HFFc6 (cell line): ENCODE results near the gene MSH3. TPM values are rescaled to one million over a fixed set of nuclear protein-coding genes. Genes with fewer than 3 reads are reported as not detected.

Experiments
- DNase-seq: peaks from one replicate; pipeline ENCODE4 v3.0.0-alpha.2; 2018
- H3K27ac Mint-ChIP-seq: 2 replicates; pipeline ENCODE4 v1.8.0; 2020; ENCODE audit warnings: mild to moderate bottlenecking, mixed read lengths
- H3K27me3 Mint-ChIP-seq: 2 replicates; pipeline ENCODE4 v1.8.0; 2021; ENCODE audit warnings: mild to moderate bottlenecking, moderate library complexity, mixed read lengths; ENCODE audit not compliant: insufficient read depth
- H3K36me3 Mint-ChIP-seq: 2 replicates; pipeline ENCODE4 v1.8.0; 2021; ENCODE audit warnings: low read depth, mixed read lengths
- H3K4me1 Mint-ChIP-seq: 2 replicates; pipeline ENCODE4 v1.8.0; 2020; ENCODE audit warnings: low read depth, mixed read lengths
- H3K4me3 Mint-ChIP-seq: 2 replicates; pipeline ENCODE4 v1.8.0; 2020; ENCODE audit warnings: mild to moderate bottlenecking, moderate library complexity, mixed read lengths
- H3K9me3 Mint-ChIP-seq: 2 replicates; pipeline ENCODE4 v1.8.0; 2020; ENCODE audit warnings: mild to moderate bottlenecking, mixed read lengths
- total RNA-seq, 6 experiments: library from RNA; stranded (reverse); fragmentation: NEBNext Ultra II Directional; extraction: Animal tissue kit (Norgen Biotek cat#: 25700); gene quantifications; 2 replicates in 1 of 6; 3 replicates in 5 of 6; pipeline ENCODE4 v1.2.3, GENCODE V29; 2021
- TF ChIP-seq, protein P1 (sequence below): fragments of 200-600 bp; sonication (generic); IDR thresholded peaks from 2 replicates; pipeline ENCODE4 v1.5.0; 2021; ENCODE audit warnings: antibody characterized with exemption, mild to moderate bottlenecking

MSH3 gene
- total RNA-seq, 6 experiments from 2014 or later = 13.6 to 14.9 (median 14.3) TPM

GRCh38 chr5:80752427-80752826, 98.0 kb downstream of the MSH3 start:
- no peaks in the 10 kb centered on the region for H3K9me3 Mint-ChIP-seq
- H3K36me3 Mint-ChIP-seq = 0 out of 2 replicates have a peak, but pooled peaks cover 8% of the 10 kb centered on the region
- TF ChIP-seq, protein P1, sequence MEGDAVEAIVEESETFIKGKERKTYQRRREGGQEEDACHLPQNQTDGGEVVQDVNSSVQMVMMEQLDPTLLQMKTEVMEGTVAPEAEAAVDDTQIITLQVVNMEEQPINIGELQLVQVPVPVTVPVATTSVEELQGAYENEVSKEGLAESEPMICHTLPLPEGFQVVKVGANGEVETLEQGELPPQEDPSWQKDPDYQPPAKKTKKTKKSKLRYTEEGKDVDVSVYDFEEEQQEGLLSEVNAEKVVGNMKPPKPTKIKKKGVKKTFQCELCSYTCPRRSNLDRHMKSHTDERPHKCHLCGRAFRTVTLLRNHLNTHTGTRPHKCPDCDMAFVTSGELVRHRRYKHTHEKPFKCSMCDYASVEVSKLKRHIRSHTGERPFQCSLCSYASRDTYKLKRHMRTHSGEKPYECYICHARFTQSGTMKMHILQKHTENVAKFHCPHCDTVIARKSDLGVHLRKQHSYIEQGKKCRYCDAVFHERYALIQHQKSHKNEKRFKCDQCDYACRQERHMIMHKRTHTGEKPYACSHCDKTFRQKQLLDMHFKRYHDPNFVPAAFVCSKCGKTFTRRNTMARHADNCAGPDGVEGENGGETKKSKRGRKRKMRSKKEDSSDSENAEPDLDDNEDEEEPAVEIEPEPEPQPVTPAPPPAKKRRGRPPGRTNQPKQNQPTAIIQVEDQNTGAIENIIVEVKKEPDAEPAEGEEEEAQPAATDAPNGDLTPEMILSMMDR = no peak
- peaks cover 22% of the 10 kb centered on the region for H3K4me1 Mint-ChIP-seq
- no peak overlapping the region for H3K27ac Mint-ChIP-seq
- DNase-seq = no peak
- H3K4me3 Mint-ChIP-seq = no peak overlapping the region
- H3K27me3 Mint-ChIP-seq = no peaks in the 10 kb centered on the region

DNA sequence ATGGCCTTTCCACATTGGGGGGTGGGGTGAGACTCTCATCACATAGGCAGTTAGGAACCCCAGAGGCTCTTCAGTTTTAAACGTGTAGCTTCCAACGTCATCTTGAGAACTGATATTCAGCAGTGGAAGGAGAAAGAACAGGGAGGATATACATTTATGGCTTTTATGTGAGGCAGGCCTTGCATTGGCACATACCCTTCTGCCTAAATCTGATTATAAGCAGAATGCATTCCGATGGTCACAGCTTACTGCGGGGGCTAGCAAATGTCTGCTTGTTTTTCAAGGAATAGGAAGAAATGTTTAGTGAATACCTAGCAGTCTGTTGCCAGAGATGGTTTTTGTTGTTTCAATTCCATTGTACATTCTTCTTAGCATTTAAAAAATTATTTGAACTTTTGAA, 99.3 kb downstream of the MSH3 start:
- H3K27ac Mint-ChIP-seq = no peak overlapping the region
- no peaks in the 10 kb centered on the region for H3K9me3 Mint-ChIP-seq
- H3K27me3 Mint-ChIP-seq = no peaks in the 10 kb centered on the region
- no peak for DNase-seq
- TF ChIP-seq, protein P1 = no peak
- H3K36me3 Mint-ChIP-seq = 0 out of 2 replicates have a peak, but pooled peaks cover 8% of the 10 kb centered on the region
- peaks cover 20% of the 10 kb centered on the region for H3K4me1 Mint-ChIP-seq
- no peak overlapping the region for H3K4me3 Mint-ChIP-seq

DNA sequence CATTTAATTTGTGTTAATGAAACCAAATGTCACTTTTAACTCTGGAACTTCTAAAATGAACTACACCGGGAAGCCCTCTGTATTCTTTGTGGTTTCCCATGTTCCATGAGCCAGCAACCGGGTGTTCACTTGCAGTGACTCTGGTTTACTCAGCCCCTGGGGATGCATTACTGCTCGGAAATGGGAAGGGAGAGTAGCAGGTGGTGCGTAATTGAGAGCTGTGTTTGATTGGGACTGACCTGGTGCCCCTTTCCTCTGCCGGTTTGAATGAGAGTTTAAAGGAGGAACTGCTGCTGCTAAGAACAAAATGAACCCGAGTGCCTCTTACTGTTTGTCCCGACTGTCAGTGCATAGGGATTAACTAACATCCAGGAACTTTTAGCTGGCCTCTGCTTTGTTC, 100.4 kb downstream of the MSH3 start:
- H3K27me3 Mint-ChIP-seq = no peaks in the 10 kb centered on the region
- TF ChIP-seq, protein P1 = no peak
- no peak overlapping the region for H3K4me3 Mint-ChIP-seq
- H3K9me3 Mint-ChIP-seq = no peaks in the 10 kb centered on the region
- H3K4me1 Mint-ChIP-seq = peaks cover 20% of the 10 kb centered on the region
- no peak for DNase-seq
- 0 out of 2 replicates have a peak, but pooled peaks cover 8% of the 10 kb centered on the region for H3K36me3 Mint-ChIP-seq
- H3K27ac Mint-ChIP-seq = no peak overlapping the region

DNA sequence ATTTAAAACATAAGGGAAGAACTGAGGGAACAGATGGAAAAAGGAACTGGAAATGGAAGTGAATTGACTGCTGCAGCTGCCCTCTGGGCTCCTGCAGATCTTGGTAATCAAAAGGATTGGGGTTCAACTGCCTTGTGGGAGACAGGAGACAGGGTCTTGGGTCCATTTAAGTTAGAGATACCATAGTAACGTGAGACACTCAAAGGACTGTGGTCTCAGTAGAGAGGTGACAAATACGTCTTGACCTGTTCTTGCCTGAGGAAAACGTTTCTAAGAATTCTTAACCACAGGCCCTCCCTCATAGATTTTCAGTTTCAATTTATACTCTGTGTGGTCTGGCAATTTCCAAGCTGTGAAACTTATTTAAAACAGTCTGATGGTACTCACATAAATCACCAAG, 101.2 kb downstream of the MSH3 start:
- Mint-ChIP-seq H3K9me3 (no peaks in the 10 kb centered on the region), H3K27me3 (no peaks in the 10 kb centered on the region), H3K27ac (no peak overlapping the region), H3K4me1 (peaks cover 21% of the 10 kb centered on the region), H3K4me3 (no peak overlapping the region), H3K36me3 (0 out of 2 replicates have a peak, but pooled peaks cover 6% of the 10 kb centered on the region)
- TF ChIP-seq, protein P1 = no peak
- DNase-seq = no peak

DNA sequence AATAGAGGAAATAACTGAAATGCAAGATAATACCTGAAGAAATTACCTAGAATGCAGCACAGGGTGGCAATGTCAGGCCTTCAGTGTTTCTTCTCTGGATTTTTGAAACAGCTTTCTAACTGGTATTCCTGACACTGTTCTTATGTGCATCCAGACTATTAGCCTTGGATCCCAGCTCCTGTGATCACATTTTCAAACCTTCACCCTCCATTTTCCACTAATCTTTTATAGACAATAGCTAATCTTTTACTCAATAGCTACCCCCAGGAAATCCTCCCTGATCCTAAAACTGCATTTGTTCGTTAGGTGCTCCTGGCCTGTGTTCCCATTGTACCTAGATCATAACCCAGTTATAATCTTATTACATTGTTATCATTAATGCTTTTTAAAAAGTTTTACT, 101.8 kb downstream of the MSH3 start:
- no peak overlapping the region for H3K27ac Mint-ChIP-seq
- peaks cover 28% of the 10 kb centered on the region for H3K4me1 Mint-ChIP-seq
- H3K9me3 Mint-ChIP-seq = no peaks in the 10 kb centered on the region
- DNase-seq = no peak
- H3K4me3 Mint-ChIP-seq = no peak overlapping the region
- H3K36me3 Mint-ChIP-seq = no peaks in the 10 kb centered on the region
- TF ChIP-seq, protein P1 = no peak
- H3K27me3 Mint-ChIP-seq = no peaks in the 10 kb centered on the region

- Mint-ChIP-seq H3K27me3 (no peaks in the 10 kb centered on the region), H3K4me3 (no peak overlapping the region), H3K9me3 (no peaks in the 10 kb centered on the region), H3K36me3 (no peaks in the 10 kb centered on the region), H3K4me1 (peaks cover 36% of the 10 kb centered on the region), H3K27ac (no peak overlapping the region)
- DNase-seq = no peak
- TF ChIP-seq, protein P1 = no peak
Observed at GRCh38 chr5:80757290-80757689, 102.8 kb downstream of the MSH3 start.
